B cell (primary cell): ENCODE results near the gene MAP4K4.
A peak's percentile ranks its signal among the peaks of the same experiment; 100 is the strongest.

Source experiments
- EZH2 ChIP-seq: IDR thresholded peaks from 2 replicates; pipeline ENCODE4 v1.6.1; 2012; ENCODE audit warnings: borderline replicate concordance, low read depth, mild to moderate bottlenecking, moderate library complexity, low read length; ENCODE audit not compliant: insufficient read depth, poor library complexity, severe bottlenecking
- TF ChIP-seq, protein P1 (sequence below): fragments of 200-600 bp; IDR thresholded peaks from one replicate; pipeline ENCODE4 v1.8.0; 2022; ENCODE audit warnings: antibody characterized with exemption, mild to moderate bottlenecking

DNA sequence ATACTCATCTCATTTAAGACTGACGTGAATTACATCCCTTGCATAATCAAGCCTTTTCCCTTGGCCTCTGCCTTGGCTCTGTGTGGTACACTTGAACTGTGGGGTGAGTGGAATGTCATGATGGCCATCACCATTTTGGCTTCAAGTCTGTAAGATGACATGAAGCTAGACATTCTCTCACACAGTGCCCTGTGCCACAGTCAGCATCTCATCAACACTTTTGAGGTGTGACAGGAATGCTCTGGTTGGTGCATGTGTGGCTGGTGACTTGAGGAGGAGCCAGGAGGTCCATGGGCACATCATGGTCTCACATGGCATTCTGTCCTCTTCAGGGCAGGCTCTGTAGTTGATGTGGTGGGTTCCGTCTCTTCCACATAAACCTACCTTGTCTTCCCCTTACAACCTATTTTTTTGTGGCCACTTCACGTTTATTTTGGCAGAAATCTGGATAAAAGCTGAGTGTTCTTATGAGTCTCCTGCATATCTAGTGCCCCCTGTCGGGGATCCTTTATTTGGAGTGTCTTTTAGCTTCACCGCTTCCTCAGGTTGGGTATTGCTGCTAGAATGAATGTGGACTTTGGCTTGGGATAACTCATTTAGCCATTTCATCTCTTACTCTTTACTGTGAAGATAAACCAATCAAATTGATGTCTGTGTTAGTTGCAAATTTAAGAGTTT is 28.1 kb downstream of the MAP4K4 start:
- TF ChIP-seq, protein P1, sequence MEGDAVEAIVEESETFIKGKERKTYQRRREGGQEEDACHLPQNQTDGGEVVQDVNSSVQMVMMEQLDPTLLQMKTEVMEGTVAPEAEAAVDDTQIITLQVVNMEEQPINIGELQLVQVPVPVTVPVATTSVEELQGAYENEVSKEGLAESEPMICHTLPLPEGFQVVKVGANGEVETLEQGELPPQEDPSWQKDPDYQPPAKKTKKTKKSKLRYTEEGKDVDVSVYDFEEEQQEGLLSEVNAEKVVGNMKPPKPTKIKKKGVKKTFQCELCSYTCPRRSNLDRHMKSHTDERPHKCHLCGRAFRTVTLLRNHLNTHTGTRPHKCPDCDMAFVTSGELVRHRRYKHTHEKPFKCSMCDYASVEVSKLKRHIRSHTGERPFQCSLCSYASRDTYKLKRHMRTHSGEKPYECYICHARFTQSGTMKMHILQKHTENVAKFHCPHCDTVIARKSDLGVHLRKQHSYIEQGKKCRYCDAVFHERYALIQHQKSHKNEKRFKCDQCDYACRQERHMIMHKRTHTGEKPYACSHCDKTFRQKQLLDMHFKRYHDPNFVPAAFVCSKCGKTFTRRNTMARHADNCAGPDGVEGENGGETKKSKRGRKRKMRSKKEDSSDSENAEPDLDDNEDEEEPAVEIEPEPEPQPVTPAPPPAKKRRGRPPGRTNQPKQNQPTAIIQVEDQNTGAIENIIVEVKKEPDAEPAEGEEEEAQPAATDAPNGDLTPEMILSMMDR: peak; percentile 56
- TF ChIP-seq EZH2: no peak
